ENCODE data around the gene POLA1.
A peak's percentile ranks its signal among the peaks of the same experiment; 100 is the strongest.
"Not testable (repeated sequence)": the region's sequence is repeated elsewhere in the genome, so short reads cannot be mapped to it uniquely, and the experiment has no call there.

The POLA1 gene

GRCh38 chrX:24789047-24789446, 95.3 kb downstream of the POLA1 start:
- no peak for DNase-seq (ENCODE audit: low read depth in 1 of 2, low spot score in 1 of 2)

DNA sequence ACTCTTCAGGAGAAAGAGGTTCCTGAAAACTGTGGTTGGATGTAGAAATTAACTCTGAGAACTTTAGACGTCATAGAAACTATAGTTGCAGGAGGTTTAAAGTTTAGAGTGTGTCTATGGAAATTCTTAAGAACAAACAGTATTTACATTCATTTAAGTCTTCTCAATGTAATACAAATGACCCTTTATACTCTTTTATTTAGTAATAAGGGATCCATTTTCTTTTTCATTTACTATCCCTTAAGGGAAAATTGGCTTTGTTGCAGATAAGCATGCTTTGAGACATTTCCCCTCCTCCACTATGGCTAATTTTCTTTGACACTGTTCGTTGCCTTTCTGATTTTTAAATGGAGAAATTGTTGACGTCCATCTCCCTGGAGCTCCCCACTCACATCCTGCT, 96.4 kb downstream of the POLA1 start:
- no peak for DNase-seq (ENCODE audit: low read depth in 1 of 2, low spot score in 1 of 2)

- DNase-seq (ENCODE audit: low read depth in 1 of 2, low spot score in 1 of 2) = no peak
Observed at GRCh38 chrX:24796204-24796603, 102.5 kb downstream of the POLA1 start.

GRCh38 chrX:24799078-24799477, 105.4 kb downstream of the POLA1 start:
- no peak for DNase-seq (ENCODE audit: low read depth in 1 of 2, low spot score in 1 of 2)

GRCh38 chrX:24799565-24799964, 105.8 kb downstream of the POLA1 start:
- DNase-seq (ENCODE audit: low read depth in 1 of 2, low spot score in 1 of 2) = no peak

DNA sequence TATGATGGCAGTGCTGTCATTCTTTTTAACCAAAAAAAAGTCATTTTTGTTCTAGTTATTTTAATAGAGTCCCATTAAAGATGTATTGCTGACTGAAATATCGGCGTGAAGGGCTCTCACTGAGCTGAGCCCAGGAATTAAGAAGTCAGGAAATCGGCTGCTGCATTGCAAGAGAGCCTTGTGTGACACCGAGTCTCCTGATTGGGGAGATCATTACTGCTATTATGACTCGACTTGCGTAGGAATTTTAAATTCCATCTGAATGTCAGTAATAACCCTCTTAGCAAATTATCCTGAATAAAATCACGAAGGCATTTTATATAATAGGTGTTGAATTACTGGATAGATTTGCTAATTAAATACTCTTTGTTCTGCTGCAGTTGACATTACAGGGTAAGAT, 111.5 kb downstream of the POLA1 start:
- no peak for DNase-seq (ENCODE audit: low read depth in 1 of 2, low spot score in 1 of 2)

DNA sequence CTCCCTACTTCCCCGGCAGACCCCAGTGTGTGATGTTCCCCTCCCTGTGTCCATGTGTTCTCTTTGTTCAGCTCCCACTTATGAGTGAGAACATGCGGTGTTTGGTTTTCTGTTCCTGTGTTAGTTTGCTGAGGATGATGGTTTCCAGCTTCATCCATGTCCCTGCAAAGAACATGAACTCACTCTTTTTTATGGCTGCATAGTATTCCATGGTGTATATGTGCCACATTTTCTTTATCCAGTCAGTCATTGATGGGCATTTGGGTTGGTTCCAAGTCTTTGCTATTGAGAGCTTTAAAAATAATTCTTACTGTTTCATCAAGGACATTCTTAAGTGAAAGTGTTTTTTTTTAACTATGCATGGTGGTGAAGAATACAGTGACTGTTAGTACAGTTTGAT, 126.1 kb downstream of the POLA1 start:
- not testable (repeated sequence) for DNase-seq (ENCODE audit: low read depth in 1 of 2, low spot score in 1 of 2)

GRCh38 chrX:24828147-24828546, 134.4 kb downstream of the POLA1 start:
- DNase-seq (ENCODE audit: low read depth in 1 of 2, low spot score in 1 of 2) = no peak

DNA sequence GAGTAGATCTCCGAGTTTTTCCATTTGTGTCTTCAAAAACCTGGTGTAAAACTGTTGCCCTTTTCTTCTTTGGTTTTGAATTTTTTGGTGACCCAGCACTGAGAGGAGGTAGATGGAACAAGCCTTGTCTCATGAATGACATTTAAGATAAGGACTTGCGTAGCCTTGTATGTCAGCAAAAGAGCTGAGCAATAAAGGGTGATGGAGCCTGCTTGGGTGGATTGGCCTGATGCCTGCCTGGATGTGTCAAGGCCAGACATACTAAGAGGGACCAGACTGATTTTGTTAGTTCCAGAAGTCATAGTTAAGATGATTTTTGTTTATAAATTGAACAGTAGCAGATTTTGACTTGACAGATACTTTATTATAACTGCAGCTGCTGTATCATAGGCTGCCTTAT, 134.9 kb downstream of the POLA1 start:
- no peak for DNase-seq (ENCODE audit: low read depth in 1 of 2, low spot score in 1 of 2)

DNA sequence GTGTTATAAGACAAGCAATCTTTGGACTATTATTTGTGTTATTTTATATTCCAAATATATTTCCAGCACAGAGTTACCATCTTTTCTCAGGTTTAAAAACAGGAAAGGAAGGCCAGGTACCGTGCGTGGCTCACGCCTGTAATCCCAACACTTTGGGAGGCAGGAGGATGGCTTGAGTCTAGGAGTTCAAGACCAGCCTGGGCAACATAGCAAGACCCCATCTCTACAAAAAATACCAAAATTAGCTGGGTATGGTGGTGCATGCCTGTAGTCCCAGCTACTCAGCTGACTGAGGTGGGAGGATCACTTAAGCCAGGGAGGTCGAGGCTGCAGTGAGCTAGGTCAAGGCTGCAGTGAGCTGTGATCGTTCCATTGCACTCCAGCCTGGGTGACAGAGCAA, 140.0 kb downstream of the POLA1 start:
- no peak for DNase-seq (ENCODE audit: low read depth in 1 of 2, low spot score in 1 of 2)

DNA sequence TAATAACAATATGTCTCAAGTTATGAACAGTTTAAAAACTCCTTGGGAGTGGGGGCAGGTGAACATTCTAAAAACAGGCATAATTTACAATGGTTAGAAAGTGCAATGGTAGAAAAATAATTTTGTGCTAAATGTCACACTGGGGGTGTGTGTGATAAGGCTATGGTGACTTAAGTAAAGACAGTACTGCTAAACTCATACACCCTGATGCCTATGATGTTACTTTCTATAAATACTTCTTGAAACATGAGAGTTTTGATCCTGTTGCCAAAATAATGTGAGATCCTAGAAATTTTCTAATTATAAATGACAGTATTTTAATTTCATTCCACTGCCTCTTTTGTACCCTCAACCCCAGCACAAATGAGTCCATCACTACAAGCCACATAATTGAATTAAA, 144.2 kb downstream of the POLA1 start:
- DNase-seq (ENCODE audit: low read depth in 1 of 2, low spot score in 1 of 2) = no peak

DNA sequence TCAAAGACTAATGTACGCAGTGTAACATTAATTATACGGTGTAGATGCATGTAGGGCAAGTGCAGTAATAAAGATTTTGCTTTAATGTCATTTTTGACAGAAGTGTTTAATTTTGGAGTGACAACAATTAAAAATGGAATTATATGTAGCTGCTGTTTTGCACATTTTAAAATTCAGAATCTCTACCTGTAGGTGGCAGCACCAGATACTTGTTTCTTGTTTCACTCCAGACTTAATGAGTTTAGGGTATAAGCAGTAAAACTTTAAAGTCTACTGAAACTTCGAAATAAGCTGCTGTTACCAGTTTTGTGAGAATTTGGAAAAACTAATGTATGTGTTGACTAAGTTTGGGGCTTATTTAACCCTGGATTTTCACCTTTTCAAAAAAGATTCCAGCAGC, 144.9 kb downstream of the POLA1 start:
- DNase-seq (ENCODE audit: low read depth in 1 of 2, low spot score in 1 of 2) = peak in 1 of 2 donors; percentile 1

GRCh38 chrX:24839331-24839730, 145.6 kb downstream of the POLA1 start:
- DNase-seq (ENCODE audit: low read depth in 1 of 2, low spot score in 1 of 2) = no peak

GRCh38 chrX:24842486-24842885, 148.8 kb downstream of the POLA1 start:
- DNase-seq (ENCODE audit: low read depth in 1 of 2, low spot score in 1 of 2) = no peak

DNA sequence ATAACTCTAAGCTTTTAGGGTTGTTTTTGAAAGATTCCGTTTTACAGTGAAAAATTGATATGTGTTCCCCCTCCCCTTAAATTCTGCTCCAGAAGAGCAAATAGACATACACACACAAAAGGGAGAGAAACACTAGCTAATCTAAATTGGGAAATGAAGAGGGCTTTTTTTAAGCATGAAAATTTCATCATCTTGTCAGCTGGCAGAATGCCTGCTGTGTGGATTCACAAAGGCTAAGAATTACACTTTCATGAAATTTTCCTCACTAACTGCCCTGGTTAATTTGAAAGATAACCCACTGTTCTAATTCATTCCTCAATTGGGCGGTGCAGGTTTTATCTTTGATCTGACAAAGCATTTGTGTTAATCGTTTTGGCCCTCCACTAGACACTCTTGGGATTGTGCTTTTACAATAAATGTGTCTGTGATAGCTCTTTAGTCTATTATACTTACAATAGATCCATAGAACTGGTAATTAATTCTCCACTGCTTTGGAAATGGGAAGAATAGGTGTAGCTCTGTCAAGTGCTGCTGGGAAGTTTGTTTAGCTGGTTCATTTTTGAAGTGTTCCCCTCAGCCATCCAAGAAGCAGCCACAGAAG, 152.9 kb downstream of the POLA1 start:
- no peak for DNase-seq (ENCODE audit: low read depth in 1 of 2, low spot score in 1 of 2)

DNA sequence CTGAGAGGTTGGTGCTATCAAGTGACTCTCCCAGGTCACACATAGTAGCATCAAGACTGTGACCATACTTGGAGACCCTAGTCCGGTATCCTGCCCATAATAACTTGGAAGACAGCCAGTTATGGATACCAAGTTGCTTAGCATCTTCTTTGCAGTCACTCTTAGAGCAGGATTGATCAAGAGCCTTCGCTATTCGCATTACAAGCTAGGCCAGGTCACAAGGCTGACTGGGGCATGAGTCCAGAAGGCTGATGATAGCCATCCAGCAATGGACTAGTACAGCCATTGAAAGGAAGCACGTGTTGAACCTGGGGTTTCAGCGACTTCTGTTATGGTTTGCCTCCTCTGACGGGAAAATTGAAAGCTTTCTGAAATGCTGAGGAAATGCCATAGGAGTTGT, 157.6 kb downstream of the POLA1 start:
- DNase-seq (ENCODE audit: low read depth in 1 of 2, low spot score in 1 of 2) = no peak

- no peak for DNase-seq (ENCODE audit: low read depth in 1 of 2, low spot score in 1 of 2)
Observed at GRCh38 chrX:24851780-24852179, 158.1 kb downstream of the POLA1 start.

DNA sequence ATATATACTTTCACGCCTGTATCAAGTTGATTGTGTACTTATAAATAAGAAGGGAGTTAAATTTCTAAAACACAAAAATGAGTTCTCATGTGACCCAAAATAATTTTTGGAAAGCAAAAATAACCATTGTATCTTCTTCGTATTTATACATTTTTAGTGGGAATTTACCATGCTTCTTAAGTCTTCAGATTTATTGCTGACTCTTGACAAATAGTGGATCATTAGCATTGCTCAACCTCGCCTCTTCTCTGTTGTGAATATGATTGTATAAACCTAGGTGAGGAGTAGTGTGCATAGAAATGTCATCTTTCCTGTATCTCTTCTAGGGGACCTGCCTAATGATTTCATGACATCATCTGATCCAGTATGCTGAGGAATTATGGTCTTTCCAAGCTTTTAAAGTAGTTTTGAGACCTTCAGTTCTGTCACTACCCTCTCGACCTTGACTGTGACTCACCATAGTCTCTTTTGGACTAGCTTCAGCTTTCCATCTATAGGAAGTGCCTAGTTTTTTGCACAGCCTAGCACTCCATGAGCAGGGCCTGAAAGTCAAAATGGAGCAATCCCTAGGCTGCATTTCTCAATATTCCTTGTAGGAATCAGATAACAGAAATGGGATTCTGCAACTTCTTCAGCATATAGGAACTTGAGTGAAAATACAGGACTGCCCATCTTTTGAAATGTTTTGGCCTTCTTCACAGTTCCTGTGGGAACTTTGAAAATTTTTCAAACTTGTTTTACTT, 164.5 kb downstream of the POLA1 start:
- DNase-seq (ENCODE audit: low read depth in 1 of 2, low spot score in 1 of 2) = no peak

DNA sequence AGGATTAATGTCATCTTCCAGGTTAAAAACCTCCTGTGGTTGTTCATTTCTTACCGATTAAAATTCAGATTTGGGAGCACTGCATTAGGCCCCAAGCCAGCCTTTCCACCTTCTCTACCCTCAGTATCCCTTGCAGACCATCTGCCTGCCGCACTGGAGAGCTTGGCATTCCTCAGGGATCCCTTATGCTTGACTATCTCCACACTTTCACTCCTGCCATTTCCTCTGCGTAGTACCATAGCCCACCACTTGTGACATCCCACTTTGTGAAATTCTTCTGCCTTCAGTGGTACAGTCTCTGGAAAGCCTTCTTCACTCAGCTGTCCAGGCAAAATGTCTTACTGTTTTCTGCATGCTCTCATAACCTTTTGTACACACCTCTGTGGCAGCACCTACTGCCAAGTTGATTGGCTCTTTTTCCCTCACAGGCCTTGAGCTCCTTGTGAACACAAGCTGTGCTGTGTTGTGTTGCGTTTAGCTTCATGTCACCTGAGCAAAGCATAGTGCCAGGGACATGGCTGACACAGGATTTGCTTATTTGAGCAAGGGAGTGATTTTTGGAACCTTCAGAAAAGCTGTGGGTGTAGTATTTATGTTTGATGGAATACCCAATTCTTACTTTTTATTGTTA, 165.6 kb downstream of the POLA1 start:
- no peak for DNase-seq (ENCODE audit: low read depth in 1 of 2, low spot score in 1 of 2)

DNA sequence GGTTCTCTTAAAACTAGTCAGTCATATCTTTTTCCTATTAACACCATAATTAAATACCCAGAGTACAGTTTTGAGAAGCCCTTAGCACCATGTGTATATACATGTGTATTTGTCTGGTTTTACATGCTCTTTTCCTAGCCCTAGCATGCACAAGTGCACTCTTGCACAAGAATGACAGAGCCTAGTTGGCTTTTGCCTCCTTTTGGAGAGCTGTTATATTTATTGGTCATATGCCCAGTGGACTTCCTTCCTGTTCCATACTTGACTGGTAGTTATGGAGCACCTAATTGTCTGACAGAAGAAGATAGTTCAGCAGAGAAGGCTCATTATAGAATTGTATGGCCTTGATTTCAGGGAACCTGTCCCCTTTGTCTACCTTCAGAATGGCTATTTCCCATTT, 166.4 kb downstream of the POLA1 start:
- DNase-seq (ENCODE audit: low read depth in 1 of 2, low spot score in 1 of 2) = no peak

- no peak for DNase-seq (ENCODE audit: low read depth in 1 of 2, low spot score in 1 of 2)
Observed at GRCh38 chrX:24862343-24862742, 168.6 kb downstream of the POLA1 start.

DNA sequence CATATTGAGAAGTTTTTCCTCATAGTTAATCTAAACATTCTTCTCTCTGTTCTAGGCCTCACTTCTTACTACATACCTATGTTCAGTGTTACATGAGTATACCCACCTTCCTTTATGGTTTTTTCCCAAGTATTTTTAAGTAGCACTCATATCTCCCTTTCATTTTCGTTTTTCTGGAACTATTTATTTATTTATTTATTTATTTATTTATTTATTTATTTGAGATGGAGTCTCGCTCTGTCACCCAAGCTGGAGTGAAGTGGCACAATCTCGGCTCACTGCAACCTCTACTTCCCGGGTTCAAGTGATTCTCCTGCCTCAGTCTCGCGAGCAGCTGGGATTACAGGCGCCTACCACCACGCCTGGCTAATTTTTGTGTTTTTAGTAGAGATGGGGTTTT, 170.1 kb downstream of the POLA1 start:
- DNase-seq (ENCODE audit: low read depth in 1 of 2, low spot score in 1 of 2) = not testable (repeated sequence)

DNA sequence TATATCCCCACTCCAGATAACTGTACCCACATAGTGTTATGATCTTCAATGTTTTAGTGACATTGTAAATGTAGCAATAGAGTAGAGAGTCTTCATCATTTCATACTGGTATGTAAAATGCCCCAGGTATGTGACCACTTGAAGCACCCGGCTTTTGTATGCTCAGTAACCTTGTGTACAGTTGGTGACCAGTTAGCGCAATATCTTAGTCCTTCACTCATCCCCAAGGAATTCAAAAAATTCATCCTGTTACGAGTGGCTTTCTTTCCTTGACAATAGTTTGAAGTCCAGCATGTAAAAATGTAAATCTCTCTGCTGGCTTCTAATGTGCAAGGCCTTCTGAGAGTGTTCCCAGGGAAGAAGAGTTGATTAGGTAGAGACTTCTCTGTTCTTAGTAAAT, 176.4 kb downstream of the POLA1 start:
- no peak for DNase-seq (ENCODE audit: low read depth in 1 of 2, low spot score in 1 of 2)
